HuH-7.5 (cell line): ENCODE measurements around the gene HMCN1.
A peak's percentile ranks its signal among the peaks of the same experiment; 100 is the strongest.
"Not testable (repeated sequence)": the region's sequence is repeated elsewhere in the genome, so short reads cannot be mapped to it uniquely, and the experiment has no call there.

ENCODE experiments used
- DNase-seq: peaks from one replicate; pipeline ENCODE4 v3.0.0; 2011; ENCODE audit warnings: low spot score

HMCN1 gene

DNA sequence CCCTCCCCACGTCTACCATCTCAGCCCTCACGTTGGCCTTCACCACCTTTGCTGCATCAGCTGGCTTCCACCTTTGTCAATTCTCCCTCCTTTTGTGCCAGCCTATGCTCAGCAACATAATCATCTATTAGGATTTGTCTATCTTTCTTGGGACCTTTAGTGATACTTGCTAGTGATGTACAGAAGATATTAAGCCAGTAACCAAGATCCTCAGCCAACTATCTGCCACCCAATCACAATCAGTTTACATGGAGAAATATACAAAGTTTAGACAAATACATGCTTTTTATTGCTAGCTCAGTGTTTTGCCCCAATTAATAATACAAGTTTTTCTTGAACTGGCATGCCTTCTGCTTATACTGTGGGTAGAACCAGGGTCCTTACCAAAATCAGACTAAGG is 468.6 kb downstream of the HMCN1 start:
- DNase-seq, result no peak

GRCh38 chr1:186206048-186206570 is 471.9 kb downstream of the HMCN1 start:
- DNase-seq, result no peak

DNA sequence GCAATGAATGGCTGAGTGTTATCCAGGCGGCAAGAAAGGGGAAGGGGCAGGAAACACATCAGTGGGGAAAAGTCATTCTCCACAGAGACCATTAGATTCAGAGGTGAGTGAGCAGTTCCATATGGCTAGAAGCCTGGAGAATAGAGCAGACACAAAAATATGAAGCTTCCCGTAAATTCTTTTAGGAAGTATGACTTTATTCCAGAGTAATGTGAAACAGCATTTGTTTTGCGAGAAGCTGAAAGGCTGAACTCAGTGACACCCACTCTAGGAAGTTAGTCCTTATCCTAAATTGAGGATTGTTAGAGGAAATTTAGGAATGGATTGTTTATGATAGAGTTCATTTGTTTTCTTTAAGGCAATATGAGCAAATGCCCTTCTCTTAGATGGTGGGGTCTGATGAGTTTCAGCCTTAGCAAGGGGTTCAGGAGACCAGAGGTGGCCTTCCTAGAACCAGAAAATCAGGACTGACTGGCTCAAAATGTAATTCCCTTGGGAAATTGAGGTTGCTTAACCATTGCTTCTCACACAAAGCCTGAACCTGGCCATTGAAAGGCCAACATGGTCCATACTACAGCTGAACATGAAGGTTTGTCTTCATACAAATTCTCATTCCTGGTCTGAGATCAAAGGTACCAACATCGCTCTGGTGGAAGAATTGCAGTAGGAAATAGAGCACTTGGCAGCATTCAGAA is 473.3 kb downstream of the HMCN1 start:
- no peak for DNase-seq

GRCh38 chr1:186208405-186209129 is 474.4 kb downstream of the HMCN1 start:
- no peak for DNase-seq

- no peak for DNase-seq
Measured at GRCh38 chr1:186210258-186210657, 476.1 kb downstream of the HMCN1 start.

DNA sequence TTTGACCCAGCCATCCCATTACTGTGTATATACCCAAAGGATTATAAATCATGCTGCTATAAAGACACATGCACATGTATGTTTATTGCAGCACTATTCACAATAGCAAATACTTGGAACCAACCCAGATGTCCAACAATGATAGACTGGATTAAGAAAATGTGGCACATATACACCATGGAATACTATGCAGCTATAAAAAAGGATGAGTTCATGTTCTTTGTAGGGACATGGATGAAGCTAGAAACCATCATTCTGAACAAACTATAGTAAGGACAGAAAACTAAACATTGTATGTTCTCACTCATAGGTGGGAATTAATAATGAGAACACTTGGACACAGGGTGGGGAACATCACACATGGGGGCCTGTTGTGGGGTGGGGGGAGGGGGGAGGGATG is 477.4 kb downstream of the HMCN1 start:
- DNase-seq, result not testable (repeated sequence)

DNA sequence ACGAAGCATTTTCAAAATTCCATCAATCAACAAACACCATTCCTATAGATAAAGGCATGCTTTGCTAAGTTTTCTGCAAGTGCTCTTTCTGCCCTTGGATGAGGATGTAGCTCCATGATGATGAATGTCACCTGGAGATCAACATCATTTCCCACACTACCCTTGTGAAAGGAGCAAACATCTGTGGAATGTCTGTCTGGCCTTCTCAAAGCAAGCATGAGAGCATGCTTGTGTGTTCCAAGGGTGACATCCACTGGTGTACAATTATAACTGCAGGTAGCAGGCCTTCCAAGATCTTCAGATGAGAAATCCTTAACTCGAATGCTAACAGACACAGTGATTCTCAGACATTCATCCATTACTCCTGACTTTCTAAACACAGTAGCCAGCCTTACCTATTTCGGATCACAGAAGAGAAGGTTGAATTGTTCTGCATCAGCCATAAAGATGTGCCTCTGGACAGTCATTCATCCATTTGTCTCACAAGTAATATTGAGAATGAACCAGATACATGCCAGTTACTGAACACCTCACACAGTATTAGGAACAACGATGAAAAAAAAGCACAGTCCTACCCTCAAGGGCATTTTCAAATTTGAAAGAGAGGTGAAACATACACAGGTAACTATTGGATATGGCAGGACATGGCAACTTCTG is 478.5 kb downstream of the HMCN1 start:
- peak; percentile 43 for DNase-seq

- DNase-seq, result no peak
Measured at GRCh38 chr1:186213225-186213607, 479.0 kb downstream of the HMCN1 start.

- DNase-seq, result no peak
Measured at GRCh38 chr1:186214791-186215190, 480.6 kb downstream of the HMCN1 start.

DNA sequence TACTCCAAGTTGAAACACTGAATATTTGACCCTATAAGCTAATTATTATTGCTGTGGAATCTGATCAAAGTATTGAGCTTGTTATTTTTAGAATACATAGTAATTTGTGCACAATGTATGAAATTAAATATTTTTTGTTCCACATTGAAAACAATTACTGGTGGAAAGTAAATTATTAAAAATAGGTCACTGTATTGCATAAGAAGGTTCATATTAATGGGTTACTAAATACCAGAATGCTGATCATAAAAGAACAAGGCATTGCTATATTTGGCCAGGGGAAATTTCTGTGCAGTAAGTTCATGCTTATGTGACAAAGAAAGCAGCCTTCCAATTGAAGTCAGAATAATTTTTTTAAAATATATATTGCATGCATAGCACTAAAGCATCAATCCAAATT is 481.4 kb downstream of the HMCN1 start:
- no peak for DNase-seq

GRCh38 chr1:186218654-186219352 is 484.6 kb downstream of the HMCN1 start:
- no peak for DNase-seq

- DNase-seq, result no peak
Measured at GRCh38 chr1:186220067-186220466, 485.9 kb downstream of the HMCN1 start.

DNA sequence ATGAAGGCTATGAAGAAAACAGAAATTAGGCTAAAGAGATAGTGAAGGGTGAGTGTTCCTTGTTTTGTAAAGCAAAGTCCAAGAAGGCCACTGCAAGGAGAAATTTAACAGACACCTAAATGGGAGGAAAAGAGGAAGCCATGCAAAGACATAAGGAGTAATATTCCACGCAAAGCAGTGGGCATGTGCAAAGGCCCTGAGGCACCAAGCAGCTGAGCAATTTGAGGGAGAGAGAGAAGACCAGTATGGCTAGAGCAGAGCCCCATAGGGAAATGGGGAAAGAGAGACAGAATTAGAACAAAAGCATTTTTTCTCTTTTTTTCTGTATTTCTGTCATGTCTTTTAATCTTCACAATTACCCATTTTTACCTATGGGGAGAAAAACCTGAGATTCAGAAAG is 486.7 kb downstream of the HMCN1 start:
- no peak for DNase-seq

DNA sequence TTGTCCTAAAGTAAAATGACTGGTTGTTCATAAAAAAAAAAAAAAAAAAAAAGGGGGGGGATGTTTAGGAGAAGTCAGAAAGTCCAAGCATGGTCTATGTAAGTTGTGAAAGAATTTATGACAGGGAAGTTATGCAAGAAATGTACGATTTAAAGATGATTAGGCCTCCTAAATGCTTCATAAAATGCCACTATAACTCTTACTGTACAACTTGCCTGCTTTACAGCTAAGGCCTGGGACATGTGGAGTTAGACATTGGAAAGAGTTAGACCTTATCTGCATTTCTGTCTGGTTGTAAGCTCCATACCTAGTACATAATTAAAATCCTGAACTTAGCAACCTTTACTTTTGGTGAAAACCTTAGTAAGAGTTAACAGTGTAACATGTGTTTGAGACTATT is 490.9 kb downstream of the HMCN1 start:
- no peak for DNase-seq

DNA sequence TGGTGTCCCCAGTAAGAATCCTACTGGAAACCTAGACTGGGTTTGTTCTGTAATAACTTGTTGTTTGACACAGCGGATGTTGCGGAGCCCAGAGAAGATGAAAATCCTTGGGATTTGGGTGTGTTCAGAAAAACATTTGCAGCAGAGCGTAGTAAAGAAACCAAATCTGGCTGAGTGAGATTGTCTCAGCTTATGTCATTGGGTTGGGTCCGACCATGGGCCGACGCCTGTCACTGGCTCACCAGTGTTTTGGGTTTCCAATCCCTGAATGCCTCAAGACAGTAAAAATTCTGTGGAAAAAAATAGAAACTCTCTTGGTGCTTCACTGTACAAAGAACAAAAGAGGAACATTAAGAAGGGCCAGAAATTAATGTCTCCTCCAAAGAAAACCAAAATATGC is 494.6 kb downstream of the HMCN1 start:
- no peak for DNase-seq

DNA sequence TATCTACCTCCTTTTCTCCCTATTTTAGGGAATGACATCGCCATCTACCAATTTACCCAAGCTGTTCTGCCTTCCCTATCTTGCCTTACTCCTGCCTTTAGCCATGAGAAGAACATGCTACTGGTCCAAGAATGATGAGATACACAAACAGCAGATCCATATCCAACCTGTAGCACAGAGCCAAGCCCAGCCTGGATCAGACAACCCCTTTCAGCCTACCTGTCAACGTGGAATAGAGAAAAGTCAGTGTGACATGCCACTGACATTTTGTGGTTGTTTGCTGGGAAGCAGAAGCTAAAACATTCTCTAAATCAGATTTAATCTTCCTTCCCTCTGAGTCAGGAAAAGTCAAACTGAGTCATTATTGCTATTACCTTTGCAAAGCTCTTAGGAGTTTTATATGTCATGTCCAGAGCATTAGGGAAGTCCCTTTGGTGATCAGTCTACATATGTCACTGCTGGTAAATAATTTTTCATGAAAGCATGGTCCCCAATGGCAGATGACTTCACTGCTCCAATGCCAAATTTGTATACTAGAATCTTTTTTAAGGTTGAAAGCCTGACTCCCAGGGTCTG is 497.8 kb downstream of the HMCN1 start:
- no peak for DNase-seq

- no peak for DNase-seq
Measured at GRCh38 chr1:186234976-186235686, 500.9 kb downstream of the HMCN1 start.

DNA sequence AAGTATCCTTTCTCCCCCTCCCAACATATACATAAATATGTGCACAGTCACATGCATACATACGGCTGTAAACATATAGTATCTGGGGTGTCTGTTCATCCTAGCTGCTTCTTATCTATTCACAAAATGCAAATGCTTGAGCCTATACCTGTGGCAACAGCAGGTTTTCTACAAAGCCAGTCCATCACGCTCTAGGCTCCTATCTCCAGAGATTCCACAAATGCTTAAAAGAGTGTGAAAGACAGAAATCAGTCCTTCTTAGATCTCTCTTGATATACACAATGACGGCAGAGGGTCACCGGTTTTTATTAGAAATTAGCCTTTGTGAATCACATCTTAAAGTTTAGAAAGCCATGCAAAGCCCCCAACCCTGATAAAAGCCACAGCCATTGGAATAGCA is 501.5 kb downstream of the HMCN1 start:
- DNase-seq, result no peak

GRCh38 chr1:186236921-186237320 is 502.7 kb downstream of the HMCN1 start:
- DNase-seq, result no peak

- DNase-seq, result no peak
Measured at GRCh38 chr1:186239171-186239570, 505.0 kb downstream of the HMCN1 start.

GRCh38 chr1:186240436-186240835 is 506.2 kb downstream of the HMCN1 start:
- no peak for DNase-seq
